ES-I3 (cell line): Measurements from ENCODE around the gene PARP1.

Experiments used
- H3K36me3 ChIP-seq: 2 replicates; pipeline ENCODE4 v1.6.1; 2013; ENCODE audit warnings: mild to moderate bottlenecking, low read length, control low read depth, moderate library complexity; ENCODE audit not compliant: insufficient read depth
- H3K4me1 ChIP-seq: 2 replicates; pipeline ENCODE4 v1.6.1; 2013; ENCODE audit warnings: mild to moderate bottlenecking, control low read depth, low read length; ENCODE audit not compliant: insufficient read depth
- H3K9ac ChIP-seq: 2 replicates; pipeline ENCODE4 v1.6.1; 2013; ENCODE audit warnings: low read depth, mild to moderate bottlenecking, low read length, moderate library complexity
- H3K9me3 ChIP-seq: 2 replicates; pipeline ENCODE4 v1.6.1; 2013; ENCODE audit warnings: mild to moderate bottlenecking, low read length, moderate library complexity; ENCODE audit not compliant: control insufficient read depth, insufficient read depth

The PARP1 gene

GRCh38 chr1:226366290-226366689 lies 41.6 kb downstream of the PARP1 start:
- H3K36me3 ChIP-seq = peaks cover 77% of the 10 kb centered on the region
- H3K4me1 ChIP-seq = no peaks in the 10 kb centered on the region
- no peaks in the 10 kb centered on the region for H3K9me3 ChIP-seq

GRCh38 chr1:226365831-226366231 lies 42.1 kb downstream of the PARP1 start:
- no peak overlapping the region for H3K9ac ChIP-seq
- no peaks in the 10 kb centered on the region for H3K4me1 ChIP-seq
- H3K36me3 ChIP-seq = peaks cover 77% of the 10 kb centered on the region

More at GRCh38 chr1:226366290-226366689, 41.6 kb downstream of the PARP1 start:
- H3K9ac ChIP-seq = no peak overlapping the region

GRCh38 chr1:226364901-226365565 lies 42.9 kb downstream of the PARP1 start:
- Histone ChIP-seq H3K4me1 (no peaks in the 10 kb centered on the region), H3K9ac (no peak overlapping the region), H3K9me3 (no peaks in the 10 kb centered on the region), H3K36me3 (peaks cover 76% of the 10 kb centered on the region)

More at GRCh38 chr1:226365831-226366231, 42.1 kb downstream of the PARP1 start:
- H3K9me3 ChIP-seq = no peaks in the 10 kb centered on the region

GRCh38 chr1:226364514-226364899 lies 43.4 kb downstream of the PARP1 start:
- H3K9ac ChIP-seq = no peak overlapping the region
- H3K9me3 ChIP-seq = no peaks in the 10 kb centered on the region
- H3K36me3 ChIP-seq = peaks cover 78% of the 10 kb centered on the region
- H3K4me1 ChIP-seq = no peaks in the 10 kb centered on the region

GRCh38 chr1:226363801-226364513 lies 43.9 kb downstream of the PARP1 start:
- no peak overlapping the region for H3K9ac ChIP-seq
- peaks cover 77% of the 10 kb centered on the region for H3K36me3 ChIP-seq
- H3K4me1 ChIP-seq = no peaks in the 10 kb centered on the region
- no peaks in the 10 kb centered on the region for H3K9me3 ChIP-seq

GRCh38 chr1:226362891-226363447 lies 44.9 kb downstream of the PARP1 start:
- no peak overlapping the region for H3K9ac ChIP-seq
- peaks cover 75% of the 10 kb centered on the region for H3K36me3 ChIP-seq
- H3K4me1 ChIP-seq = no peaks in the 10 kb centered on the region
- H3K9me3 ChIP-seq = no peaks in the 10 kb centered on the region

- Histone ChIP-seq H3K36me3 (peaks cover 69% of the 10 kb centered on the region), H3K4me1 (no peaks in the 10 kb centered on the region), H3K9me3 (no peaks in the 10 kb centered on the region), H3K9ac (no peak overlapping the region)
Observed at GRCh38 chr1:226362361-226362760, 45.5 kb downstream of the PARP1 start.

- Histone ChIP-seq H3K4me1 (no peaks in the 10 kb centered on the region), H3K9ac (no peak overlapping the region), H3K36me3 (peaks cover 53% of the 10 kb centered on the region), H3K9me3 (no peaks in the 10 kb centered on the region)
Observed at GRCh38 chr1:226360106-226360746, 47.7 kb downstream of the PARP1 start.

- Histone ChIP-seq H3K36me3 (peaks cover 31% of the 10 kb centered on the region), H3K4me1 (no peaks in the 10 kb centered on the region), H3K9me3 (no peaks in the 10 kb centered on the region), H3K9ac (no peak overlapping the region)
Observed at GRCh38 chr1:226357416-226357815, 50.5 kb downstream of the PARP1 start.

- Histone ChIP-seq H3K9me3 (no peaks in the 10 kb centered on the region), H3K4me1 (no peaks in the 10 kb centered on the region), H3K36me3 (peaks cover 20% of the 10 kb centered on the region), H3K9ac (no peak overlapping the region)
Observed at GRCh38 chr1:226355669-226356551, 52.0 kb downstream of the PARP1 start.

GRCh38 chr1:226355016-226355415 lies 52.9 kb downstream of the PARP1 start:
- peaks cover 14% of the 10 kb centered on the region for H3K36me3 ChIP-seq
- no peaks in the 10 kb centered on the region for H3K4me1 ChIP-seq
- no peaks in the 10 kb centered on the region for H3K9me3 ChIP-seq
- H3K9ac ChIP-seq = no peak overlapping the region

GRCh38 chr1:226353698-226354525 lies 54.0 kb downstream of the PARP1 start:
- H3K4me1 ChIP-seq = no peaks in the 10 kb centered on the region; the same call in 1 of the 2 replicates
- peaks cover 8% of the 10 kb centered on the region; the same call in 1 of the 2 replicates for H3K36me3 ChIP-seq
- H3K9ac ChIP-seq = no peak overlapping the region
- no peaks in the 10 kb centered on the region for H3K9me3 ChIP-seq

GRCh38 chr1:226351709-226352108 lies 56.2 kb downstream of the PARP1 start:
- no peaks in the 10 kb centered on the region; the same call in 1 of the 2 replicates for H3K4me1 ChIP-seq
- H3K9ac ChIP-seq = no peak overlapping the region
- H3K9me3 ChIP-seq = no peaks in the 10 kb centered on the region
- peaks cover 3% of the 10 kb centered on the region; the same call in 1 of the 2 replicates for H3K36me3 ChIP-seq
